GM18498 (cell line): Measurements from ENCODE around the gene MYH7.
A peak's percentile ranks its signal among the peaks of the same experiment; 100 is the strongest.
"Not testable (repeated sequence)": the region's sequence is repeated elsewhere in the genome, so short reads cannot be mapped to it uniquely, and the experiment has no call there.

ENCODE experiments used
- ATAC-seq: cut with Tn5 transposase; IDR thresholded peaks from one replicate; pipeline ENCODE4 v1.9.1; 2021; ENCODE audit warnings: mild to moderate bottlenecking, moderate library complexity; ENCODE audit not compliant: unreplicated experiment

Gene MYH7

GRCh38 chr14:23389396-23389795 lies 46.1 kb downstream of the MYH7 start:
- ATAC-seq, result no peak

- no peak for ATAC-seq
Measured at GRCh38 chr14:23388996-23389395, 46.5 kb downstream of the MYH7 start.

- ATAC-seq, result no peak
Measured at GRCh38 chr14:23387916-23388882, 47.3 kb downstream of the MYH7 start.

- no peak for ATAC-seq
Measured at GRCh38 chr14:23386999-23387398, 48.5 kb downstream of the MYH7 start.

GRCh38 chr14:23386266-23386657 lies 49.2 kb downstream of the MYH7 start:
- ATAC-seq, result not testable (repeated sequence)

GRCh38 chr14:23385642-23386265 lies 49.7 kb downstream of the MYH7 start:
- ATAC-seq, result no peak

- ATAC-seq, result no peak
Measured at GRCh38 chr14:23385244-23385641, 50.2 kb downstream of the MYH7 start.

GRCh38 chr14:23384364-23385080 lies 50.9 kb downstream of the MYH7 start:
- no peak for ATAC-seq

GRCh38 chr14:23382731-23383440 lies 52.6 kb downstream of the MYH7 start:
- ATAC-seq, result no peak

- ATAC-seq, result no peak
Measured at GRCh38 chr14:23382276-23382675, 53.2 kb downstream of the MYH7 start.

- no peak for ATAC-seq
Measured at GRCh38 chr14:23381871-23382270, 53.6 kb downstream of the MYH7 start.

GRCh38 chr14:23380976-23381375 lies 54.5 kb downstream of the MYH7 start:
- no peak for ATAC-seq

GRCh38 chr14:23380197-23380914 lies 55.1 kb downstream of the MYH7 start:
- no peak for ATAC-seq

- peak; percentile 52 for ATAC-seq
Measured at GRCh38 chr14:23379366-23380196, 55.9 kb downstream of the MYH7 start.

GRCh38 chr14:23378612-23379220 lies 56.7 kb downstream of the MYH7 start:
- ATAC-seq, result no peak

- ATAC-seq, result no peak
Measured at GRCh38 chr14:23377573-23378563, 57.6 kb downstream of the MYH7 start.

GRCh38 chr14:23377198-23377550 lies 58.3 kb downstream of the MYH7 start:
- ATAC-seq, result no peak
